LNCAP (cell line): ENCODE results near the gene SLC28A1.
A peak's percentile ranks its signal among the peaks of the same experiment; 100 is the strongest.

Experiments
- CTCF ChIP-seq: fragments of 450-650 bp; IDR thresholded peaks from 2 replicates; pipeline ENCODE4 v1.5.1; 2017; ENCODE audit warnings: mild to moderate bottlenecking

The SLC28A1 gene

DNA sequence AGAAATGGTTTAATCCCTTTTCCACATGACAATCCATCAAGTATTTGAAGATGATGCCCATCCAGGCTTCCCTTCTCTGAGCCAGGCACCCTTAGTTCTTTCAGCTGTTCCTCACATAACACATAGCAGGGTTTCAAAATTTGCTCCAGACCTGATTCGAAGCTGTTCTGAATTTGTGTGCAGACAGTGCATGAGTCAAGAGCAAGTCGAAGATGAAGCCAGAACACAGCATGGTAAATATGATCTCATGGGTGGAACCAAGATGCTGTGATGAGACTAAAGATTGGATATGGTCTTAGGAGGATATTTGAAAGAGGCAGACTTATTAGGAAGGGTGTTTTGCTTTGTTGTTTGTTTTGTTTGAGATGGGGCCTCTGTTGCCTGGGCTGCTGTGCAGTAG, 64.6 kb downstream of the SLC28A1 start:
- TF ChIP-seq CTCF, result no peak

DNA sequence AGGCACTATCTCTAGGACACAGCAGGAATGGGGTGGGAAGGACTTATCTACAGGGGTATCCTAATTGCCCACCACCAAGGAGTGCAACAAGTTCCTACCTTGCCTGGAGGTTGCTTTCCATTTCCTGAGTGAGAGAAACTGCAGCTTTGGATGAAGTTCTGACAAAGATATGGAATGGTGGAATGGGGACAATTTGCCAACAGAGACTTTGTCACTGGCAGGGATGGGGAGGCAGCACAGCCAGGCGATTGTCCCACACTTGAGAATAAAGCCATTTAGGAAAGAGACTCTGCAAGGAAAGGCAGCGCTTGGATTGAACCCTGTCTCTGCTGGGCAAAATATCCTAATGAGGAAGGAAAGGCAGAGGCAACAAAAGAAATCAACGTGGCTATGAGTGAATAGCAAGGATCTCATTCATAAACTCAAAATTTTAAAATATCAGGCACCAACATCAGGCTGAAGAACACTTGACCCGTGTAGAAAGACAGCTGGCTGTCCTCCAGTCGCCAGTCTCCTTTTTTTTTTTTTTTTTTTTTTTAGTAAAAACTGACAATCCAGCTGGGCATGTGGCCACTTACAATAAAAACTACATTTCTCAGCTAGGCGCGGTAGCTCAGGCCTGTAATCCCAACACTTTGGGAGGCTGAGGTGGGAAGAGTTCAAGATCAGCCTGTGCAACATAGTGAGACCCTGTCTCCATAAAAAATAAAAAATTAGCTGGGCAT, 65.5 kb downstream of the SLC28A1 start:
- TF ChIP-seq CTCF, result no peak

GRCh38 chr15:84950570-84951111, 66.2 kb downstream of the SLC28A1 start:
- TF ChIP-seq CTCF, result no peak

DNA sequence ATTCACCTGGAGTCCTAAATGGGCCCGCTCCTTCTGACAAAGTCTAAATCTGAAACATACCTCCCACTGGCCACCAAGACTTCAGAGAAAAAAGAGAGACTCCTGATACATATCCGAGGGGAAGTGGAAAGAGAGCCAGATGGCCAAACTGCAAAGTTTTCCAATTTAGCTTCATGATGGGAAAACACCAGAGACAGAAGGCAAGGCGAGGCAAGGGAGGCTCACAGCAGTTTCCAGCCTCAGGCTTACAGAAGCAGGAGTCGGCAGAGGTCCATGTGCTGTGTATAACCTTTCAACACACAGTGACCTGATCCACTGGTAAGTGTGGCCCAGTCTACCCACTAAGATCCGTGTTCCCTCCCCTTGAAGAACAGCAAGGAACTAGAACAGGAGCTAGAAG, 67.3 kb downstream of the SLC28A1 start:
- TF ChIP-seq CTCF, result no peak

- TF ChIP-seq CTCF, result no peak
Measured at GRCh38 chr15:84953136-84953535, 68.7 kb downstream of the SLC28A1 start.

DNA sequence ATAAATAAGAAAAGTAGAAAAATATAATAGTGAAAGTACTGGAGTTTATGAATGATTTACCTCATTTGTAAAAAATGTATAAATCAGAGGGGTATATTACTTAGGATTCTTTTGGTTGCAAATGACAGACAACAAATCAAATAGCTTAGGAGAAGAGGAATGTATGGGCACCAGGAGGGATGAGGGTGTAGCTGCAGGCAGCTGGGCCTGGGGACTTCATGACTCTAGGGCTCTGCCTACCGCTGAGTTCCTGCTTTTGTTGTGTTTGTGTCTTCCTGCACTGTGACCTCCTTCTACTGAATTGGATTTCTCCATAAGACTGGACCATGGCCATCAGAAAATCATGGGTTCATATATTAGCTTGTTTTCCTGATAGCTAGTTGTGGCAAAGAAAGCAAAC, 69.3 kb downstream of the SLC28A1 start:
- TF ChIP-seq CTCF, result no peak

DNA sequence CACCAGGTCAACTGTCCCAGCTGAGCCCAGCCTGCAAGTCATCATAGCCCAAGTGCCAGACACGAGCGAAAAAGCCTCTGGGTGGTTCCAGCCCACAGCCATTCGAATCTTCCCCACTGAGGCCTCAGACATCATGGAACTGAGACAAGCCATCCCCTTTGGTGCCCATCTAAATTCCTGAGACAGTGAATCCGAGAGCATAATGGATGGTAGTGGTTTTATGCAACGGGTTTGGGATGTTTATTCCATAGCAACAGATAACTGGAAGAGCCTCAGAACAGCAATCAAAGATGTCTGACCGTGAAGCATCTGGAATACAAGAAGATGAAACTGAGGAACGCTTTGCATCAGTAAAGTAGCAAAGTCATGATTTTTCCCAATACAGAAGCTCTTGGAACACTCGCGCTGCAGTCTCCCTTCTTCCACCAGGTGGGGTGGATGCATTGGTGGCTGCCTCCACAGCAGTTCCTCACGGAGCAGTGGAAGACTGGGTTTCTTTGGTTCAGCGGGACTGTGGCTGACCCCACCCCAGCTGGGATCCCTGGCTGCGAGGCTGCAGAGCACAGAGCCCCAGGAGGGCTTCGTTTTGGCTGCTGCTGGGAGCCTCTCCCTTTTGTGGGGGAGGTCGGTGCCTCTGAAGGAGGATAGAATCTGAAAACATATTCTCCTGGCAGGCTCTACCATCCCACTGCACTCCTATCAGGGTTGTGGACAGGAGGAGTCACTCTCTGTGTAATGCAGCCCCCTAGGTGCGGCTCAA, 70.8 kb downstream of the SLC28A1 start:
- peak; percentile 76 for TF ChIP-seq CTCF
